GM12878 (cell line): ENCODE data around the gene GPR151.

Experiments used
- ATF3 ChIP-seq: IDR thresholded peaks from 2 replicates; pipeline ENCODE4 v1.6.1; 2011; ENCODE audit warnings: low read depth, mild to moderate bottlenecking, low read length, moderate library complexity, borderline replicate concordance; ENCODE audit errors: extremely low read depth
- BCLAF1 ChIP-seq: fragments of 450-650 bp; IDR thresholded peaks from 2 replicates; pipeline ENCODE4 v1.6.1; 2017; ENCODE audit warnings: antibody characterized with exemption, mild to moderate bottlenecking, moderate library complexity
- BHLHE40 ChIP-seq, 2 experiments: fragments of 450-650 bp in 1 of 2; IDR thresholded peaks; 2 replicates each; pipeline ENCODE4 v1.6.1; 2011 to 2017; ENCODE audit warnings: low read depth in 2 of 2, borderline replicate concordance in 1 of 2, improper control_type of control experiment in 1 of 2, low read length in 1 of 2, mild to moderate bottlenecking in 1 of 2
- CBFB ChIP-seq: IDR thresholded peaks from 2 replicates; pipeline ENCODE4 v1.6.1; 2016; ENCODE audit warnings: antibody characterized with exemption, low read depth
- CTCF ChIP-seq, 3 experiments: IDR thresholded peaks in 2 of 3; conservative IDR thresholded peaks in 1 of 3; 2 replicates each; pipeline ENCODE4 v1.5.1; 2011; ENCODE audit warnings: low read depth in 3 of 3, low read length in 3 of 3, mild to moderate bottlenecking in 3 of 3, control low read depth in 2 of 3, moderate library complexity in 2 of 3, inconsistent platforms in 1 of 3, mixed read lengths in 1 of 3; ENCODE audit not compliant: control insufficient read depth in 2 of 3, insufficient read depth in 1 of 3; ENCODE audit errors: extremely low read depth in 1 of 3
- NFXL1 ChIP-seq: fragments of 450-650 bp; IDR thresholded peaks from 2 replicates; pipeline ENCODE4 v1.6.1; 2017; ENCODE audit warnings: antibody characterized with exemption, mild to moderate bottlenecking, borderline replicate concordance
- NRF1 ChIP-seq: conservative IDR thresholded peaks from 2 replicates; pipeline ENCODE4 v1.6.1; 2011; ENCODE audit warnings: mild to moderate bottlenecking, low read depth, low read length, improper control_type of control experiment
- POLR2A ChIP-seq: IDR thresholded peaks from 2 replicates; pipeline ENCODE4 v1.6.1; 2011; ENCODE audit warnings: low read depth, mild to moderate bottlenecking, low read length
- SIN3A ChIP-seq: IDR thresholded peaks from 2 replicates; pipeline ENCODE4 v1.6.1; 2012; ENCODE audit warnings: low read depth, low read length, improper control_type of control experiment
- SMAD1 ChIP-seq: fragments of 450-650 bp; IDR thresholded peaks from 2 replicates; pipeline ENCODE4 v1.6.1; 2018; ENCODE audit warnings: mild to moderate bottlenecking, low read depth; ENCODE audit not compliant: partially characterized antibody

GRCh38 chr5:146463446-146463845, 52.5 kb downstream of the GPR151 start:
- TF ChIP-seq SMAD1, result no peak
- TF ChIP-seq ATF3, result no peak
- TF ChIP-seq BHLHE40 (IDR thresholded peaks at IDR 0.05; ENCODE audit: borderline replicate concordance in 1 of 2, low read depth in 2 of 2, low read length in 1 of 2), result no peak
- no peak for TF ChIP-seq CBFB
- TF ChIP-seq NRF1, result no peak
- no peak for TF ChIP-seq NFXL1
- TF ChIP-seq BCLAF1, result no peak
- no peak for TF ChIP-seq CTCF (IDR thresholded peaks at IDR 0.05 in 2 of 3, conservative IDR thresholded peaks at IDR 0.05 in 1 of 3; ENCODE audit: control insufficient read depth in 2 of 3, extremely low read depth in 1 of 3, insufficient read depth in 1 of 3, low read depth in 3 of 3, low read length in 3 of 3)
- TF ChIP-seq POLR2A, result no peak
- no peak for TF ChIP-seq SIN3A
